Measurements from ENCODE around the gene ACCS.

The ACCS gene

GRCh38 chr11:44029507-44029845 is 36.6 kb upstream of the ACCS start:
- Histone ChIP-seq H3K79me2 (no peaks in the 10 kb centered on the region), H2AFZ (no peak overlapping the region), H3K27ac (no peak overlapping the region), H3K36me3 (ENCODE audit: control insufficient read depth, insufficient read depth, low read length) (no peaks in the 10 kb centered on the region), H3K9ac (no peak overlapping the region), H3K4me1 (no peaks in the 10 kb centered on the region), H3K9me3 (ENCODE audit: control insufficient read depth, low read length) (no peaks in the 10 kb centered on the region), H3K4me3 (ENCODE audit: low read depth, low read length) (no peak overlapping the region), H3K27me3 (ENCODE audit: control insufficient read depth, insufficient read depth, low read length) (no peaks in the 10 kb centered on the region), H3K4me2 (ENCODE audit: low read length) (no peak overlapping the region)
- no peak for TF ChIP-seq CTCF (IDR thresholded peaks at IDR 0.05)

GRCh38 chr11:44029977-44030911 is 35.8 kb upstream of the ACCS start:
- Histone ChIP-seq H3K9ac (no peak overlapping the region), H3K36me3 (ENCODE audit: control insufficient read depth, insufficient read depth, low read length) (no peaks in the 10 kb centered on the region), H3K4me2 (ENCODE audit: low read length) (no peak overlapping the region), H3K4me1 (no peaks in the 10 kb centered on the region), H3K27ac (peak overlapping the region; percentile 9), H2AFZ (no peak overlapping the region), H3K27me3 (ENCODE audit: control insufficient read depth, insufficient read depth, low read length) (no peaks in the 10 kb centered on the region), H3K79me2 (no peaks in the 10 kb centered on the region), H3K4me3 (ENCODE audit: low read depth, low read length) (no peak overlapping the region), H3K9me3 (ENCODE audit: control insufficient read depth, low read length) (no peaks in the 10 kb centered on the region)
- TF ChIP-seq CTCF (IDR thresholded peaks at IDR 0.05), result no peak

GRCh38 chr11:44030996-44031395 is 35.1 kb upstream of the ACCS start:
- Histone ChIP-seq H3K27ac (peak overlapping the region; percentile 9), H3K9me3 (ENCODE audit: control insufficient read depth, low read length) (no peaks in the 10 kb centered on the region), H3K4me1 (no peaks in the 10 kb centered on the region), H3K79me2 (no peaks in the 10 kb centered on the region), H2AFZ (no peak overlapping the region), H3K9ac (no peak overlapping the region), H3K36me3 (ENCODE audit: control insufficient read depth, insufficient read depth, low read length) (no peaks in the 10 kb centered on the region), H3K4me3 (ENCODE audit: low read depth, low read length) (no peak overlapping the region), H3K27me3 (ENCODE audit: control insufficient read depth, insufficient read depth, low read length) (no peaks in the 10 kb centered on the region), H3K4me2 (ENCODE audit: low read length) (no peak overlapping the region)
- TF ChIP-seq CTCF (IDR thresholded peaks at IDR 0.05), result no peak

GRCh38 chr11:44031549-44031948 is 34.5 kb upstream of the ACCS start:
- Histone ChIP-seq H3K9me3 (ENCODE audit: control insufficient read depth, low read length) (no peaks in the 10 kb centered on the region), H3K4me2 (ENCODE audit: low read length) (no peak overlapping the region), H3K4me1 (no peaks in the 10 kb centered on the region), H3K27me3 (ENCODE audit: control insufficient read depth, insufficient read depth, low read length) (no peaks in the 10 kb centered on the region), H3K4me3 (ENCODE audit: low read depth, low read length) (no peak overlapping the region), H3K36me3 (ENCODE audit: control insufficient read depth, insufficient read depth, low read length) (no peaks in the 10 kb centered on the region), H3K79me2 (no peaks in the 10 kb centered on the region), H3K9ac (no peak overlapping the region), H3K27ac (no peak overlapping the region), H2AFZ (no peak overlapping the region)
- no peak for TF ChIP-seq CTCF (IDR thresholded peaks at IDR 0.05)
